ENCODE data around the gene UBE2D3.

DNA sequence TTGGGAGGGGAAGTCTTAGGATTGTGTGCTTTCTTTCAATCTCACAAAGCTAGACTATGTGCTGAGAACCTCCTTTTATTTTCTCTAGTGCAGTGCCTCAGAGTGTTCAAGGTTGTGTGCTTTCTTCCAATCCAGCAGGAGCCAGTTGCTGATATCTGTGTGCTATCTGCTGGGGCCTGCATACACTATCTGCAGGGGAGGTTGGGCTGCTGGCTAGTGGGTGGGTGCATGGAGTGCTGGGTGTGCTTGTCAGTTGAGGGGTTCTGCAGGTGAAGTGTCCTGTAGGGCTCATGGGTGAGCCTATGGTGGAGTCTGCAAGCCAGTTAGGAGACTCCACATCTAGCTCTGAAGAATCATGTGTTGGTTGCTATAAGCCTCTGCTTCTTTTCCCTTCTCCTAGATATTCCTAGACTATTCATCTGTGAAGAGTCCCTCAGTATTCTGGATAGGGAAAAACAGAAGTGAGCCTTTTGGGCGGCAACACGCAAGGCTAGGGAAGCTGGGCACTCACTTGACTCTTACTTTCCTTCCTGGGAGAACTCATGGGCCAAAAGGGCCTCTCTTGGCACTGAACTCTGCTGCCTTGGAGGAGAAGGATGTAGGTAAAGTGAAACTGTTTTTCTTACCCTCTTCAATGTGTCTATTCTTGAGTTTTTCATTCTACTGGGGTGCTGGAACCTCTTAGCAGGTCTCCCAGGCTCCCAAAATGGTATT lies 33.4 kb upstream of the UBE2D3 start:
- TF ChIP-seq, protein P1, sequence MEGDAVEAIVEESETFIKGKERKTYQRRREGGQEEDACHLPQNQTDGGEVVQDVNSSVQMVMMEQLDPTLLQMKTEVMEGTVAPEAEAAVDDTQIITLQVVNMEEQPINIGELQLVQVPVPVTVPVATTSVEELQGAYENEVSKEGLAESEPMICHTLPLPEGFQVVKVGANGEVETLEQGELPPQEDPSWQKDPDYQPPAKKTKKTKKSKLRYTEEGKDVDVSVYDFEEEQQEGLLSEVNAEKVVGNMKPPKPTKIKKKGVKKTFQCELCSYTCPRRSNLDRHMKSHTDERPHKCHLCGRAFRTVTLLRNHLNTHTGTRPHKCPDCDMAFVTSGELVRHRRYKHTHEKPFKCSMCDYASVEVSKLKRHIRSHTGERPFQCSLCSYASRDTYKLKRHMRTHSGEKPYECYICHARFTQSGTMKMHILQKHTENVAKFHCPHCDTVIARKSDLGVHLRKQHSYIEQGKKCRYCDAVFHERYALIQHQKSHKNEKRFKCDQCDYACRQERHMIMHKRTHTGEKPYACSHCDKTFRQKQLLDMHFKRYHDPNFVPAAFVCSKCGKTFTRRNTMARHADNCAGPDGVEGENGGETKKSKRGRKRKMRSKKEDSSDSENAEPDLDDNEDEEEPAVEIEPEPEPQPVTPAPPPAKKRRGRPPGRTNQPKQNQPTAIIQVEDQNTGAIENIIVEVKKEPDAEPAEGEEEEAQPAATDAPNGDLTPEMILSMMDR (IDR thresholded peaks at IDR 0.05): no peak
- no peak for TF ChIP-seq POLR2A (IDR thresholded peaks at IDR 0.05)
